HepG2 (cell line): ENCODE data around the gene RAPGEF6. TPM values are rescaled to one million over a fixed set of nuclear protein-coding genes. Genes with fewer than 3 reads are reported as not detected.

Source experiments
- ATAC-seq: fragments of 200-7000 bp; cut with Tn5 transposase; 3 replicates; pipeline ENCODE4 v1.9.1; 2020; ENCODE audit warnings: mild to moderate bottlenecking, moderate library complexity
- BruUV-seq: library from RNA; stranded (reverse); fragments of 400-500 nt; replicated peaks from 2 replicates; lab custom pipeline; 2021; lab: Mats Ljungman, UMichigan
- CTCF ChIA-PET: fragments of 300-600 bp; formaldehyde crosslinking; extraction: SDS; loops from one replicate; lab custom pipeline; 2021; ENCODE audit warnings: low total read pairs, inconsistent platforms, low intra/inter-chr PET ratio; lab: Yijun Ruan, JAX
- POLR2A ChIA-PET: fragments of 350-600 bp; sonication (Branson Sonifier 250); formaldehyde crosslinking; loops from one replicate; lab custom pipeline; 2020; ENCODE audit warnings: antibody characterized with exemption, inconsistent platforms; lab: Yijun Ruan, JAX
- DNase-seq: peaks from one replicate; pipeline ENCODE4 v3.0.0-alpha.2; 2015; ENCODE audit warnings: low spot score
- FAIRE-seq: peaks from 3 replicates; lab custom pipeline; 2011; peaks lifted over from hg19 to GRCh38; lab: Jason Lieb, UNC
- H2AFZ ChIP-seq: one replicate; pipeline ENCODE4 v1.6.1; 2011; ENCODE audit warnings: low read length, inconsistent platforms
- H3K27ac ChIP-seq: fragments of 300-600 bp; 3 replicates; pipeline ENCODE4 v1.8.0; 2011; ENCODE audit warnings: mixed run types, mild to moderate bottlenecking, mixed read lengths, low read length, inconsistent platforms; ENCODE audit not compliant: insufficient read depth; ENCODE audit errors: extremely low read length
- H3K27me3 ChIP-seq, 2 experiments: fragments of 200-600 bp in 1 of 2; 2 replicates in 1 of 2; 3 replicates in 1 of 2; pipeline versions ENCODE4 v1.6.0 to v1.8.0; 2011; ENCODE audit warnings: low read length in 2 of 2, mild to moderate bottlenecking in 2 of 2, moderate library complexity in 2 of 2, inconsistent platforms in 1 of 2; ENCODE audit not compliant: insufficient read depth in 2 of 2, control insufficient read depth in 1 of 2
- H3K36me3 ChIP-seq, 2 experiments: fragments of 200-600 bp in 1 of 2; replicated peaks in 1 of 2; 2 replicates in 1 of 2; 3 replicates in 1 of 2; pipeline versions ENCODE4 v1.5.1 to v1.8.0; 2011; ENCODE audit warnings: low read length in 2 of 2, inconsistent platforms in 1 of 2; ENCODE audit not compliant: insufficient read depth in 2 of 2, control insufficient read depth in 1 of 2
- H3K4me1 ChIP-seq: 2 replicates; pipeline ENCODE4 v1.5.1; 2012; ENCODE audit warnings: low read length, inconsistent platforms; ENCODE audit not compliant: insufficient read depth
- H3K4me2 ChIP-seq: 2 replicates; pipeline ENCODE4 v1.6.0; 2011; ENCODE audit warnings: low read depth, low read length, inconsistent platforms
- H3K4me3 ChIP-seq, 3 experiments: fragments of 200-600 bp in 1 of 3; sonication (generic), shearing (Covaris generic) in 1 of 3; replicated peaks in 1 of 3; 2 replicates each; pipeline ENCODE4 v1.5.1; 2011 to 2016; ENCODE audit warnings: low read length in 3 of 3, inconsistent platforms in 2 of 3, low read depth in 2 of 3, mild to moderate bottlenecking in 2 of 3, control low read depth in 1 of 3, mixed read lengths in 1 of 3; ENCODE audit not compliant: insufficient read depth in 1 of 3
- H3K79me2 ChIP-seq: one replicate; pipeline ENCODE4 v1.6.1; 2011; ENCODE audit warnings: low read length, inconsistent platforms; ENCODE audit not compliant: insufficient read depth
- H3K9ac ChIP-seq: 2 replicates; pipeline ENCODE4 v1.6.0; 2011; ENCODE audit warnings: mild to moderate bottlenecking, low read depth, low read length, inconsistent platforms; ENCODE audit not compliant: insufficient read depth
- H3K9me3 ChIP-seq: 2 replicates; pipeline ENCODE4 v1.5.1; 2012; ENCODE audit warnings: mild to moderate bottlenecking, low read length
- H4K20me1 ChIP-seq: 2 replicates; pipeline ENCODE4 v1.6.0; 2011; ENCODE audit warnings: inconsistent platforms, mild to moderate bottlenecking, low read length, moderate library complexity; ENCODE audit not compliant: insufficient read depth
- ATF2 ChIP-seq: sonication (generic); formaldehyde crosslinking; IDR thresholded peaks from 2 replicates; pipeline ENCODE4 v1.4.0; 2020; ENCODE audit warnings: missing genetic modification reagents
- CTCF ChIP-seq: sonication (generic); formaldehyde crosslinking; IDR thresholded peaks from 2 replicates; pipeline ENCODE4 v1.5.0; 2020; ENCODE audit warnings: mild to moderate bottlenecking, missing genetic modification reagents, moderate library complexity
- FOXA1 ChIP-seq, 2 experiments: fragments of 450-650 bp in 1 of 2; sonication (generic) in 1 of 2; formaldehyde crosslinking in 1 of 2; IDR thresholded peaks; 2 replicates each; pipeline versions ENCODE4 v1.4.0 to v1.6.1; 2016 to 2020; ENCODE audit warnings: missing genetic modification reagents in 1 of 2
- GABPB1 ChIP-seq: IDR thresholded peaks from 2 replicates; pipeline ENCODE4 v1.6.1; 2016; ENCODE audit warnings: mild to moderate bottlenecking, missing genetic modification reagents, moderate library complexity, missing compliant biosample characterization
- GTF3A ChIP-seq: sonication (generic); formaldehyde crosslinking; conservative IDR thresholded peaks from 2 replicates; pipeline ENCODE4 v1.4.0; 2020; ENCODE audit warnings: mild to moderate bottlenecking, missing genetic modification reagents
- MTA3 ChIP-seq: sonication (generic); formaldehyde crosslinking; IDR thresholded peaks from 2 replicates; pipeline ENCODE4 v1.4.0; 2020; ENCODE audit warnings: missing genetic modification reagents
- SAP130 ChIP-seq: IDR thresholded peaks from 2 replicates; pipeline ENCODE4 v1.6.1; 2016; ENCODE audit warnings: low read depth
- TBX2 ChIP-seq: sonication (generic); formaldehyde crosslinking; IDR thresholded peaks from 2 replicates; pipeline ENCODE4 v1.5.0; 2020; ENCODE audit warnings: missing genetic modification reagents, mild to moderate bottlenecking, borderline replicate concordance
- TFAP4 ChIP-seq: sonication (generic); IDR thresholded peaks from 2 replicates; pipeline ENCODE4 v1.6.1; 2016; ENCODE audit warnings: low read depth, borderline replicate concordance
- ZFP1 ChIP-seq: IDR thresholded peaks from 2 replicates; pipeline ENCODE4 v1.6.1; 2016
- ZGPAT ChIP-seq: IDR thresholded peaks from 2 replicates; pipeline ENCODE4 v1.6.1; 2016; ENCODE audit warnings: mild to moderate bottlenecking
- ZNF441 ChIP-seq: sonication (generic); formaldehyde crosslinking; IDR thresholded peaks from 2 replicates; pipeline ENCODE4 v1.7.0; 2021; ENCODE audit warnings: missing genetic modification reagents, borderline replicate concordance
- ZNF788 ChIP-seq: sonication (generic); formaldehyde crosslinking; IDR thresholded peaks from 2 replicates; pipeline ENCODE4 v1.5.0; 2020; ENCODE audit warnings: mild to moderate bottlenecking, missing genetic modification reagents, borderline replicate concordance
- WGBS: methylation state at CpG from one replicate; pipeline ENCODE4 v1.1.6; 2017; ENCODE audit warnings: low lambda C conversion rate; 5-methylcytosine and 5-hydroxymethylcytosine counted together
- in situ Hi-C: cut with HindIII; loops from 2 replicates; pipeline ENCODE4 v1.10.0; 2017; ENCODE audit warnings: low pct_unique_long_range_greater_than_20kb; ENCODE audit not compliant: extremely low pct_ligation_motif_present
- intact Hi-C: fragments of 100-400 bp; cut with micrococcal nuclease; formaldehyde crosslinking; loops from one replicate; pipeline ENCODE4 v1.10.0; 2022; ENCODE audit not compliant: unreplicated experiment
- polyA plus RNA-seq, 8 experiments: library from polyadenylated mRNA; depleted of rRNA in 3 of 8; stranded (reverse) in 7 of 8; unstranded in 1 of 8; fragments of >200 nt; fragmentation: Illumina TruSeq in 4 of 8; extraction: Trizol in 4 of 8; gene quantifications; 2 replicates each; pipeline versions ENCODE4 v1.2.1 to v1.2.3, GENCODE V29; 2011 to 2016; ENCODE audit warnings: low read depth in 4 of 8, missing spikeins in 1 of 8, mixed read lengths in 1 of 8; ENCODE audit not compliant: insufficient read depth in 1 of 8
- total RNA-seq, 5 experiments: library from RNA; depleted of rRNA; stranded (reverse); fragments of >200 nt; fragmentation: Illumina TruSeq; extraction: Trizol; gene quantifications; 2 replicates each; pipeline ENCODE4 v1.2.3, GENCODE V29; 2016; ENCODE audit warnings: low read depth in 1 of 5
- TF ChIP-seq, protein P1 (sequence below): IDR thresholded peaks from 2 replicates; pipeline ENCODE4 v1.6.1; 2016; ENCODE audit warnings: control low read depth
- TF ChIP-seq, protein P2 (sequence below): sonication (generic); formaldehyde crosslinking; IDR thresholded peaks from 2 replicates; pipeline ENCODE4 v1.5.1; 2020; ENCODE audit warnings: mild to moderate bottlenecking, moderate library complexity, missing genetic modification reagents

Gene RAPGEF6
- total and polyA plus RNA-seq, 2 of the 13 experiments (the other 11 are each of a cell fraction or from before 2014, with no cell fraction given): 7.7 to 24.6 TPM

DNA sequence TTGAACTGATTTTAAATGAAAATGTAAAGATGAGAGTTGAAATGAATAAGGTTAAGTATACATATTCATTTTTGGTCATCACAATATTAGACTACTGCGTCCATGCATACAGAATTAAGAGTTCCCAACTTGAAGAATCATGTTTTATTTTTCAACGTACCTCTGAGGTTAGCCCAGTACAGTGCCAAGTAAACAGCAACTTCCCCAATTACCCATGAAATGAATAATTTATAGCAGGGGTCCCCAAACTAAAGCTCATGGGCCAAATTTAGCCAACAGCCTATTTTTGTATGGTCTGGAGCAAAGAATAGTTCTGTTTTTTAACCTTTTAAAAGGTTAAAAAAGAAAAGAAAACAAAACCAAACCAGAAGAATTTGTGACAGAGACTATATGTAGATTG is 203.2 kb downstream of the RAPGEF6 start (continued):
- TF ChIP-seq, protein P1, sequence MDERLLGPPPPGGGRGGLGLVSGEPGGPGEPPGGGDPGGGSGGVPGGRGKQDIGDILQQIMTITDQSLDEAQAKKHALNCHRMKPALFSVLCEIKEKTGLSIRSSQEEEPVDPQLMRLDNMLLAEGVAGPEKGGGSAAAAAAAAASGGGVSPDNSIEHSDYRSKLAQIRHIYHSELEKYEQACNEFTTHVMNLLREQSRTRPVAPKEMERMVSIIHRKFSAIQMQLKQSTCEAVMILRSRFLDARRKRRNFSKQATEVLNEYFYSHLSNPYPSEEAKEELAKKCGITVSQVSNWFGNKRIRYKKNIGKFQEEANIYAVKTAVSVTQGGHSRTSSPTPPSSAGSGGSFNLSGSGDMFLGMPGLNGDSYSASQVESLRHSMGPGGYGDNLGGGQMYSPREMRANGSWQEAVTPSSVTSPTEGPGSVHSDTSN (CRISPR knock-in tag): no peak
- no peak for TF ChIP-seq TBX2 (CRISPR knock-in tag)
- TF ChIP-seq ZNF441 (CRISPR knock-in tag): no peak
- no peak for TF ChIP-seq ZFP1 (CRISPR knock-in tag)
- no peak for TF ChIP-seq GTF3A (CRISPR knock-in tag)
- TF ChIP-seq ZGPAT (CRISPR knock-in tag): no peak

DNA sequence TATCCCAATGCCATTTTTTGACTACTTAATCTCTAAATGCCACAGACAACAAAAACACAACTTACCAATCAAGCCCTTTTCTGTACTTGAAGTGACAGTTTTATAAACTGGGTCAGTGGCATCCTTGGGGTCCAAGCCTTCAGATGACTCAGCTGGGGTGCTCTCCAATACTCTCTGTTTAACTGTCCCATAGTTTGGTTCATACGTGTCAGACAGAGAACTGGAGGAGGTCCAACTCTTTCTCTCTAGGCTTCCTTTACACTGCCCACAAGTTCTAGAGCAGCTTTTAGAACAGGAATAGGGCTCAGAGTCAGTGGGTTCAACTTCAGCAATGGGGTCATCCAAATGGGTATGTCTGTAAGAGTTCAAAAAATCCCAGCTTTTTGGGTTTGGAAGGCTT is 204.2 kb downstream of the RAPGEF6 start:
- in situ Hi-C loops: loop anchor here (25.0 kb wide), 1 partner anchor 582 kb away; the partner anchor contains the start of gene ACSL6
- H2AFZ ChIP-seq: no peak overlapping the region
- FAIRE-seq: no peak
- CTCF ChIA-PET: no interaction called here
- no TSS peak for BruUV-seq
- no peak for ATAC-seq
- no peak overlapping the region for H3K9ac ChIP-seq
- no peaks in the 10 kb centered on the region for H3K9me3 ChIP-seq
- H3K27me3 ChIP-seq: no peaks in the 10 kb centered on the region
- H3K27ac ChIP-seq: no peak overlapping the region
- no peaks in the 10 kb centered on the region for H4K20me1 ChIP-seq
- no peak overlapping the region for H3K4me2 ChIP-seq
- peaks cover 21 to 83% of the 10 kb centered on the region in 2 experiments; a peak in 4 of 5 replicates for H3K36me3 ChIP-seq
- intact Hi-C loops: no loop called here
- WGBS: 100% methylated on average over 1 of the region's 1 CpG
- no peaks in the 10 kb centered on the region for H3K79me2 ChIP-seq
- no peak for DNase-seq
- H3K4me3 ChIP-seq: no peak overlapping the region
- POLR2A ChIA-PET: no interaction called here
- no peaks in the 10 kb centered on the region for H3K4me1 ChIP-seq
- TF ChIP-seq, protein P2, sequence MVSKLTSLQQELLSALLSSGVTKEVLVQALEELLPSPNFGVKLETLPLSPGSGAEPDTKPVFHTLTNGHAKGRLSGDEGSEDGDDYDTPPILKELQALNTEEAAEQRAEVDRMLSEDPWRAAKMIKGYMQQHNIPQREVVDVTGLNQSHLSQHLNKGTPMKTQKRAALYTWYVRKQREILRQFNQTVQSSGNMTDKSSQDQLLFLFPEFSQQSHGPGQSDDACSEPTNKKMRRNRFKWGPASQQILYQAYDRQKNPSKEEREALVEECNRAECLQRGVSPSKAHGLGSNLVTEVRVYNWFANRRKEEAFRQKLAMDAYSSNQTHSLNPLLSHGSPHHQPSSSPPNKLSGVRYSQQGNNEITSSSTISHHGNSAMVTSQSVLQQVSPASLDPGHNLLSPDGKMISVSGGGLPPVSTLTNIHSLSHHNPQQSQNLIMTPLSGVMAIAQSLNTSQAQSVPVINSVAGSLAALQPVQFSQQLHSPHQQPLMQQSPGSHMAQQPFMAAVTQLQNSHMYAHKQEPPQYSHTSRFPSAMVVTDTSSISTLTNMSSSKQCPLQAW (CRISPR knock-in tag): no peak
- TF ChIP-seq FOXA1 (IDR thresholded peaks at IDR 0.05) (no peak), FOXA1 (CRISPR knock-in tag; IDR thresholded peaks at IDR 0.05) (no peak), ZNF788 (no peak), TFAP4 (no peak), GABPB1 (CRISPR knock-in tag) (no peak), CTCF (CRISPR knock-in tag) (no peak), SAP130 (CRISPR knock-in tag) (no peak), MTA3 (CRISPR knock-in tag) (no peak), ATF2 (CRISPR knock-in tag) (no peak)
